ENCODE data around the gene TRERF1.
"Not testable (repeated sequence)": the region's sequence is repeated elsewhere in the genome, so short reads cannot be mapped to it uniquely, and the experiment has no call there.

Gene TRERF1

GRCh38 chr6:42207559-42207958, 244.2 kb downstream of the TRERF1 start:
- not testable (repeated sequence) for DNase-seq

- no peak for DNase-seq
Measured at GRCh38 chr6:42204768-42205282, 246.9 kb downstream of the TRERF1 start.

GRCh38 chr6:42203183-42203582, 248.5 kb downstream of the TRERF1 start:
- no peak for DNase-seq

GRCh38 chr6:42202131-42202915, 249.4 kb downstream of the TRERF1 start:
- not testable (repeated sequence) for DNase-seq

- DNase-seq, result no peak
Measured at GRCh38 chr6:42201382-42201781, 250.3 kb downstream of the TRERF1 start.

GRCh38 chr6:42200035-42200434, 251.7 kb downstream of the TRERF1 start:
- no peak for DNase-seq

- no peak for DNase-seq
Measured at GRCh38 chr6:42199106-42199981, 252.4 kb downstream of the TRERF1 start.

GRCh38 chr6:42197555-42198362, 254.0 kb downstream of the TRERF1 start:
- DNase-seq, result no peak

GRCh38 chr6:42195415-42195814, 256.3 kb downstream of the TRERF1 start:
- no peak for DNase-seq

- no peak for DNase-seq
Measured at GRCh38 chr6:42194056-42194455, 257.7 kb downstream of the TRERF1 start.

GRCh38 chr6:42193491-42193894, 258.2 kb downstream of the TRERF1 start:
- DNase-seq, result no peak

GRCh38 chr6:42192385-42192784, 259.3 kb downstream of the TRERF1 start:
- not testable (repeated sequence) for DNase-seq

GRCh38 chr6:42190554-42191183, 261.1 kb downstream of the TRERF1 start:
- no peak for DNase-seq

- DNase-seq, result no peak
Measured at GRCh38 chr6:42188406-42188805, 263.3 kb downstream of the TRERF1 start.

- no peak for DNase-seq
Measured at GRCh38 chr6:42185597-42185996, 266.1 kb downstream of the TRERF1 start.

GRCh38 chr6:42184475-42184874, 267.3 kb downstream of the TRERF1 start:
- no peak for DNase-seq

GRCh38 chr6:42182101-42182500, 269.6 kb downstream of the TRERF1 start:
- no peak for DNase-seq

GRCh38 chr6:42179945-42180313, 271.8 kb downstream of the TRERF1 start:
- no peak for DNase-seq

GRCh38 chr6:42179261-42179944, 272.3 kb downstream of the TRERF1 start:
- DNase-seq, result no peak

- DNase-seq, result no peak
Measured at GRCh38 chr6:42177514-42178364, 274.0 kb downstream of the TRERF1 start.

GRCh38 chr6:42176981-42177380, 274.7 kb downstream of the TRERF1 start:
- DNase-seq, result no peak

All from SIG-M5 (cell line).